ENCODE measurements around the gene DNAJA1.
"Not testable (repeated sequence)": the region's sequence is repeated elsewhere in the genome, so short reads cannot be mapped to it uniquely, and the experiment has no call there.

Gene DNAJA1

DNA sequence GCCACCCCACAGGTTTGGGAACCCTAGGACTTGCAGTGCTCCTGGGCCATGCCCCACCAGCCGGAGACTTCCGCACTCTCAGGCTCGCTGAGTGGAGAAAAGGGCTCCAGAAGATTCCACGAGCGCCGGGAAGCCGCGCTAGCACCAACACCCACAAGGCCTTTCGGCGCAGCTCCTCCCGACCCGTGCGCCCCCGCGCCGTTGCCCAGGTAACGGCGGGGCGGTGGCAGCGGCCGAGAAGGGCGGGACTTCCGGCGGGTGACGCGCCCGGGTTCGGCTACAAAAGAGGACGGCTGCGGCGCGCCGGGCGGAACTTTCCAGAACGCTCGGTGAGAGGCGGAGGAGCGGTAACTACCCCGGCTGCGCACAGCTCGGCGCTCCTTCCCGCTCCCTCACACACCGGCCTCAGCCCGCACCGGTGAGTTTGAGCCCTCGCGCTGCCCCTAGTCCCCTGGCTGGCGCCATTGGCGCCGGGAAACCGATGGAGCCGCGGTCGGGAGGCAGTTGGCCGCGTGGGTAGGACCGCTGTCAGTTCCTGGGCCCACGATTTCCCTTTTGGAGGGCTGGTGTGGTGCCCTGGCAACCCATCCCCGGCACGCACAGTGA, at the start of gene DNAJA1:
Gene DNAJA1, plus strand, starts transcription at position 308 of the 606 bp plus-strand sequence. CDS start 1,212 bp downstream, outside the sequence.
- DNase-seq (ENCODE audit: low read depth in 2 of 2, low spot score in 1 of 2) = peak; percentile 90 to 91

DNA sequence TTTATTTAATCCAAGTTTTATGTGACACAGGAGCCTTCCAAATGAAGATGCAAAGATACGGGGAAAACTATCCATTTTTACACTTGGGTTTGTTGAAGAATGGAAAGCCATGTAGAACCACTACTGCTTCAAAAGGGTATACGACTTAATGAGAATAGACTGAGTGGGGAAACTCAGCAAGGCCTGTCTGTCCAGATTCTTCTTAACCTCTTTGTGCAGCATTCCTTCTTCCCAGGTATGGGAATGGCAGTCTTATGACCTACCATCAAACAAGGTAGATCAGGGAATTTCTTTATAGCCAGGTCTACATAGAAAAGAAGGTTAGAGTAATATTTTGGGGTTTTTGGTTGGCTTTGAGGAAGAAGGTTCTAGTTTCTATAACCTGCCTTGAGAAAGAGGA, 47.0 kb upstream of the DNAJA1 start:
- DNase-seq (ENCODE audit: low read depth in 2 of 2, low spot score in 1 of 2) = no peak

DNA sequence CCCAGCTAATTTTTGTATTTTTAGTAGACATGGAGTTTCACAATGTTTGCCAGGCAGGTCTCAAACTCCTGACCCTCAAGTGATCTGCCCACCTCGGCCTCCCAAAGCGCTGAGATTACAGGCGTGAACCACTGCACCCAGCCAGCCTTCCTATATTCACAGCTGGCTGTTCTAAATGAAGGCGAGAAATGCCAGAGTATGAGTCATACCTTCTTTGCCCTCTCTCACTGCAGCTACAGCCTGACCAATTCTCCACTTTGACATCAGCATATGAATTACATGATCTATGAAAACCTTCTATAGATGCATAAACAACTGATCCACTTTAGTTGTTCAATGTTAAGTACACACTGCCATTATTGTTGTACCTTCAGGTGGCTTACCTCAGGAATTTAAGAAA, 38.1 kb upstream of the DNAJA1 start:
- DNase-seq (ENCODE audit: low read depth in 2 of 2, low spot score in 1 of 2) = no peak

DNA sequence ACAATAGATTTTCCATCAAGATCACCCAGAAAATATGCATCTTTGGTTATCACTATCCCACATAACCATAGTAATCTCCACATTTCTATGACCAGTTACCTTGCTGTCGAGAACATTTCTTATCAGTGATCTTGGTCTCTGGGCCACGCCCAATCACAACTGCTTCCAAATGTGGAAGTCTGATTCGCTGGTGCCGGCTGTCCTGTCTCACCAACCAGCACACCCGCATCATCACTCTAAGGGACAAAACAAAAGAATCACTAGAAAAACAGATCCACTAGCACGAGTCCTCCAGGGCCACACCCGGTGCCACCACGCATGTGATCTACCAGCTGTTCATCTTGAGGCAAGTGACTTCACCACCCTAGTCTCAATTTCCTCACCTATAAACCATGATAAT, 35.4 kb upstream of the DNAJA1 start:
- no peak for DNase-seq (ENCODE audit: low read depth in 2 of 2, low spot score in 1 of 2)

DNA sequence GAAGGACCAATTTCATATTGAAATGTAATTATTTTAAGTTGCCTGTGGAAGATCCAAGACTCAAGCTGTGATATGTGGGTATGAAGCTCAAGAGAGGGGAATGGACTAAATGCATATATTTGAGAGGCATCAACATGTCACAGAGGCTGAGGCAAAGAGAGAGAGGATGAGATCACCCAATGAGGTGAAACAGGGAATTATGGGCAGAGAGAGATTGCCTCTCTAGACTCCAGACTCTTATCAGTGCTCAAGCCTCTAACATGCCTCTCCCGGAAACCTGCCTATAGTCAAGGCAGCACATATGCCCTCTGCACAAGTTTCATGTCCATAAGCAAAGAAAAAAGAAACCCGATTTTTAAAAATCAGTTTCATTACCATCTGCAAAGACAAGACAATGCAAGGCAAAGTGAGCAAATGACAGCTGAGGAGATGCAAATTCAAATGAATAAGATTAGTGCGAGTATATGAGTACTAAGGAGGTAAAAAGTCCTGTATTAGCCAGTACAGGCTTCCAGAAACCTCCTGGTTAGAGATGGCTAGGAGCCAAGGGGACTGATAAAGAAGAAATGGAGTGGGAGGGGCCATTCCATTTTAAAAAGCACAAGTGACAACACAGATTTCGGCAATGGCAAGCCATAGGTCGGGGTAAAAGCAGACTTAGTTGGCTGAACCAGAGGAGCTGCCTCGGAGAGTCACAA, 33.0 kb upstream of the DNAJA1 start:
- DNase-seq (ENCODE audit: low read depth in 2 of 2, low spot score in 1 of 2) = no peak

DNA sequence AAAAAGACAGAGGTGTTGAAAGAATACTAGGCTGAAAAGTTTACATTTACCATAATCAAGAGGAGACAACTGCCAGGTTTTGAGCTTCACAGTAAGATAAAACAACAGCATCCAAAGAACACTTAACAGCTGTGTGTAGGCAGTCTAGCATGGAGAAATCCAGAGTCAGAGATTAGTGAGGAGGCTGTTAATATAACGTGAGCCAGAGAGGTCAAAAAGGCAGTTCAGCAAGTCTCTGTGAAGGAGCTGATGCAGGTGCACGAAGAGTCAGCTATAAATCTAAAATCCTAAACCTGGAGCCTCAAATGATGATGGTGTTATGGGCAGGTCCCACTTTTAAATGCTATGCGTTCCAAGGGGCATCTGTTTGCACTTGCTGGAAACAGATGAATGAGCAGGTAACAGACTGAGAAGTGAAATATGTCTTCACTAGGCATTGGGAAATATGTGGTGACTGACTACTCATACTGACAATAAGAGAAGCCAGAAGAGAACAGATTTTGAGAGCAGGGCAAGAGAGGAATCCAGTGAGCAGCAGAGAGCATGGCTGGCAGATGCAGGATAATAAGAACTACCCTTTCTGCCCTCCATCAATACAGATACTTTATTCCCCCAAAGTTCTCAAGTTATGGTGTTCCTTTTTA, 32.4 kb upstream of the DNAJA1 start:
- DNase-seq (ENCODE audit: low read depth in 2 of 2, low spot score in 1 of 2) = no peak

DNA sequence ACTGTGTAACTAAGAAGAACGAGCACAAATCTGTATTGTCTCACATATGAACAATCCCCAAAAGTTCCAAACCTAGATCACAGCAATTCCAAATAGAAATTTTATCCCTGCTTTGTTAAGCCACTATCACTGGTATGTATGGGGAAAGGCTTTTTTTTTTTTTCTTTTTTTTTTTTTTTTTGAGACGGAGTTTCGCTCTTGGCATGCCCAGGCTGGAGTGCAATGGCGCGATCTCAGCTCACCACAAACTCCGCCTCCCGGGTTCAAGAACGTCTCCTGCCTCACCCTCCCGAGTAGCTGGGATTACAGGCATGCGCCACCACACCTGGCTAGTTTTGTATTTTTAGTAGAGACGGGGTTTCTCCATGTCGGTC, 24.4 kb upstream of the DNAJA1 start:
- DNase-seq (ENCODE audit: low read depth in 2 of 2, low spot score in 1 of 2) = not testable (repeated sequence)

DNA sequence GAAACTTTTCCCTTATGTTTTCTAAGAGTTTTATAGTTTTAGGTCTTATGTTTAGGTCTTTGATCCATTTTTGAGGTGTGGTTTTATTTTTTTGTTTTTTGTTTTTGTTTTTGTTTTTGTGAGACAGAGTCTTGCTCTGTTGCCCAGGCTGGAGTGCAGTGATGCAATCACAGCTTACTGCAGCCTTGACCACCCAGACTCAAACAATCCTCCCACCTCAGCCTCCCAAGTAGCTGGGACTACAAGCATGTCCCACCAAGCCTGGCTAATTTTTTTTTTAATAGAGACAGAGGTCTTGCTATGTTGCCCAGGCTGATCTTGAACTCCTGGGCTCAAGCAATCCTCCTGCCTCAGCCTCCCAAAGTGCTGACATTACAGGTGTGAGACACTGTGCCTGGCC, 19.7 kb upstream of the DNAJA1 start:
- not testable (repeated sequence) for DNase-seq (ENCODE audit: low read depth in 2 of 2, low spot score in 1 of 2)

DNA sequence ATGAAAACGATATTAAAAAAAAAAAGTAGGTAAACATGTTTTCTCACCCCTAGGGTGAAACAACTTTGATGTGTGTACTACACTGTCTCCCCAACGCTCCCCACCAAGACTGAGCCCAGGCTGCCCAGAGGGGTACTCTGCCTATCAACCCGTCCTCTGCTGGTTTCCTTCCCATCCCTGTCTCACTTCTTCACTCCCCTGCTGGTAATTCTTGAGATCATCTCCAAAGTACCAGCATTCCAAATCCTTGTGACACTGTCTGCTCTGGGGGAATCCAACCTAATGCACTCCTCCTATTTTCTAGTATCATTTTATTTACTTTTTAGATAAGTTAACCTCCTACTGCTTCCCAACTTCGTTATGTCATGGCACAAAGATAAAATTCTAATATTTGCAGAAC, 17.3 kb upstream of the DNAJA1 start:
- no peak for DNase-seq (ENCODE audit: low read depth in 2 of 2, low spot score in 1 of 2)

DNA sequence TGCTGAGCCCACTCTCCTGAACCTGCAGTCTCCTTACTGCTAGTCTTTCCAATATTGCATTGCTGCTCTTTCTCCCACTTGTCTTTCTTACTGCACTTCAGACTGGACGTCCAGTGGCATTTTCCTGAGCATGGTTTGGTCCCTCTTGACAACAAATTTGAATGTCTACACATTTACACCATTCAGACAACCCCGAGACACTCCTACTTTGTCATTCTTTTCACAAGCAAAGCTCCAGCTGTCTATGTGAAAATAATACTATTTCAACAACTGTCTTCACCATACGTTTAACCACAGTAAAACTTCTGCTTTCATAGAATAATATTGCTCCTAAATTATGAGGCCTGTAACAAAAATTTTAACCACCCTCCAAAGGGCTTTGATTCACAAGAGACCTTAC, 13.2 kb upstream of the DNAJA1 start:
- DNase-seq (ENCODE audit: low read depth in 2 of 2, low spot score in 1 of 2) = no peak

DNA sequence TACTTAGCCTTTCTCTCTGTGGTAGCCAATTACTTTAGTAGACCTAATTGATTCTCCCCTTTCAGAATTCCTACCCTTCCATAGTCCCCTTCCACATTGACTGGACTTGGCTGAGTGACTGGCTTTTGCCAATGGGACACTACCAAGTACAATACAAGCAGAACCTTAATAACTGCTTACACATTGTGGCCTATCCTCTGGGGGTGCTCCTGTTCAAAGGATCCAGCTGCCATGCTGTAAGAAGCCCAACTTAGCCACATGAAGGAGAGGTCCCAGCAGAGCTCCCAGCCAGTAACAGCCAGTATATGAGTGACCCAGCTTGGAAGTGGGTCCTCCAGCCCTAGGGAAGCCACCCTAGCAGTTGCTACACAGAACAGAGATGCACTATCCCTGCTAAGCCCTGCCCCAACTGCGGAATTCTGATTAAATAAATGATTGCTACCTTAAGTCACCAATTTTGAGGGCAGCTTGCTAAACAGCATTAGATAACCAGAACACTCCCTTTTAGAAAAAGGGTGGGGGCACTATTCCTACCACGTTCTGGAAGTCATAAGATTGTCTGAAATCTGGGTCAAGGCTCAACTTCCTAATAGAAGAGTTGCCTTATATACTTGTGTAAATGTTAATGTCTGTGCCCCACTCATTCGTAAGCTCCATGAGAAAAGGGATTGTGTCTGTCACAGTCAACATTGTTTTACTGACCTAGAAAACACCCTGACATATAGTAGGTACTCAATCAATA, 12.6 kb upstream of the DNAJA1 start:
- DNase-seq (ENCODE audit: low read depth in 2 of 2, low spot score in 1 of 2) = no peak

DNA sequence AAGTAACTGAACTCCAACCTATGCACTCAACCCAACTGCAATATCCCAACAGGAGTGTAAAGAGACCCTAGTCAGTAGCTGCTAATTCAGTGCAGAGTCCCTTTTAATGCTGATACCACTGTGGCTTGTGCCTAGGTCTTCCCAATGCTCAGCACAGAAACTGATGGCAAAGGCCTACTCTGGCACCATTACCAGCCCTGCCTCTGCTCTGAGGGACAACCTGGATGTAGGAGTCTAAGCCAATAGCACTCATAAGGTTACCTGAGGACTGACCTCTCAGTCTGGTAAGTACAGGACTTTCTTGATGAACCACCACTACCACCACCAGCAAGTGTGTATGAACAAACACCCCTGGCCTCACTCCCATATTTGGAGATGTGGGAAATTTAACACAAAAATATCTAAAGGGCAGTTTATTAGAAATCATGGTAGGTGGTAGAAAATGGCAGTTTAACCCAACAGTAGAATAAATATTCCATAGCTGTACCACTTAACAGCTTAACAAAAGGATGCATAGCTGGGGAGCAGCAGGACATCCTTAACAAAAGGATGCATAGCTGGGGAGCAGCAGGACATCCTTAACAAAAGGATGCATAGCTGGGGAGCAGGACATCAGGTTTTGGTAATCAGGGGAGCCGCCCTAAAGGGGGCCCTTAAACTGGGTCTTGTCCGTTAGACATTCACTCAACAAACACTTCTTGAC, 11.0 kb upstream of the DNAJA1 start:
- DNase-seq (ENCODE audit: low read depth in 2 of 2, low spot score in 1 of 2) = no peak

DNA sequence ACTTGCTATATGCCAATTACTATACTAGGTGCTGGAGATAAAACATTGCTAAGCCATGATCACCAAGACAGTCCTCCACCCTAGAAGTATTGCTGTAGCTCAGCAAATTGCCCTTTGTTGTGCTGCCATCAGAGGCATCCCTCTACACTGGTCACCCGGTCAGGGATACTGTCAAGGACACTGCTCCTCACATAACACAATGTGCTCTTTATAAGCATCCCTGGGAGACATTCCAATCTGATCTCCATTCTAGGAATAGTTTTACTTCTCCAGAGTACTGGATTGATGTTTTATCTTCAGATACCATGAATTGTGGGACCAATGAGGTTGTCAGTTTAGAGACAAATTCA, 10.4 kb upstream of the DNAJA1 start:
- DNase-seq (ENCODE audit: low read depth in 2 of 2, low spot score in 1 of 2) = no peak

DNA sequence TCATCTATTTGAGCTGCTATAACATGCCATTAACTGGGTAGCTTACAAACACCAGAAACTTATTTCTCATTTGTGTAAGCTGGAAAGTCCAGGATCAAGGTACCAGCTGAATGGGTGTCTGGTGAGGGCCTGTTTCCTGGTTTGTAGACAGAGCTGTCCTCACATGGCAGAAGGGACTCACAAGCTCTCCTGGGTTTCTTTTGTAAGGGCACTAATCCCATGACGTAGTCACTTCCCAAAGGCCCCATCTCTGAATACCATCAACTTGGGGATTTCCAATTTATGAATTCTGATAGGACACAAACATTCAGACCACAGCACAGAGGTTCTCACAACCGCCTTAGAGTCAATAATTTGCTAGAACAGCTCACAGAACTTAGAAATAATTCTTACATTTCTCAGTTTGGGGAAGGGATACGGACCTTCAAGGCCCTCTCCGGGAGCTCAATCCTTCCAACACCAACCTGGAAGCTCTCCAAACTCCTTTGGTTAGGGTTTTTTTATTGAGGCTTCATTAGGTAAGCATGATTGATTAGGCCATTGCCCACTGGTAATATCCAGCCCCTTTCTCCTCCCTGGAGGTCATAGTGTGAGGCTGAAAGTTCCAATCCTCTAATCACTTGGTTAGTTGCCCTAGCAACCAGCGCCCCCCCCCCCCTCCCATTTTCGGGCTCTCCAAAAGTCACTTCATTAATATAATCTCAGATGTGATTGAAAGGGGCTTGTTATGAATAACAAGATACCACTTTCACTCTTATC, 7.6 kb upstream of the DNAJA1 start:
- no peak for DNase-seq (ENCODE audit: low read depth in 2 of 2, low spot score in 1 of 2)

DNA sequence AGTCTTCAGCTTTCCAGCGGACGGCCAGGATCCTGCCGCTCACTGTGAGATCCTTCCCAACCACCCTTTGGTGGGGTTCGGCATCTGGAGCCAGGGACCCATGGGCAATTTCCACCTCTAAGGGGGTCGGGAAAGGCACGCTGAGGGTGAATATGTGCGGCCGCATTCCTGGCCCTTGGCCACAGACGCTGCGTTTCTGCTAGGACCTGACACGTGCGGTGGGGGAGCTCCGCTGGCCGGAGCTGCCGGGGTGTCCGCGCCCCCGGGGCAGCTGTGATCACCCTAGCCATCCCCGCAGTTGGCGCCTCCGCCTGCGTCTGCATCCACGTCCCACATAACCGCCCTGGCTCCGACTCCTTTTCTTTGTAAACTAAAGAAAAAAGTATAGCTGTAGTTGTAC, 5.3 kb upstream of the DNAJA1 start:
- no peak for DNase-seq (ENCODE audit: low read depth in 2 of 2, low spot score in 1 of 2)

DNA sequence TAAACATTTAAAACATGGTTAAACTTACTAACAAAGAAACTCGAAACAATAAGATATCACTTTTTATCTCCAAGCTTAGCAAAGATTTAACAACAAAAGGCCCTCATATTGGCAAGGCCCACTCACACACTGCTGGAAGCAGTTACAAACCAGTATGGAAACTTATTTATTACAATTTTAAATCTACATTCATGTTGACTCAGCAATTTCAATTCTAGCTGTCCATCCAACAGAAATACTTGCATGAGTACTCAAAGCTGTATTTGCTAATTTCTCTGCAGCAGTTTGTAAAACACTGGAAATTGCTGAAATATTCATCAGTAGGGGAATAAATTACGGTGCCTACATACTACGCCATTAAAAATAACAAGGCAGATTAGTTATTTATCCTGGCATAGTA, 2.8 kb upstream of the DNAJA1 start:
- DNase-seq (ENCODE audit: low read depth in 2 of 2, low spot score in 1 of 2) = no peak

DNA sequence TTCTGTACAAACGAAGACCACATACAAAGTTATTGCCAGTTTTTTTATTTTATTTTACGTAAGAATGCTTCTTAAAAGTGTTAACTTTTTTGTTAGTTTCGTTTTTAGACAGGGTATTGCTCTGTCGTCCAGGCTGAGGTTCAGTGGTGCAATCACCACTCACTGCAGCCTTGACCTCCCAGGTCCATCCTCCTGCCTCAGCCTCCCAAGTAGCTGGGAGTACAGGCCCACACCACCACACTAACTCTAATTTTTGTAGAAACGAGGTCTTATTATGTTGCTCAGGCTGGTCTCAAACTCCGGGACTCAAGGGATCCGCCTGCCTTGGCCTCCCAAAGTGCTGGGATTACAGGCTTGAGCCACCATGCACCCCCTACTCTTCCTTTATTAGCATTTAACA, 2.3 kb upstream of the DNAJA1 start:
- DNase-seq (ENCODE audit: low read depth in 2 of 2, low spot score in 1 of 2) = no peak

DNA sequence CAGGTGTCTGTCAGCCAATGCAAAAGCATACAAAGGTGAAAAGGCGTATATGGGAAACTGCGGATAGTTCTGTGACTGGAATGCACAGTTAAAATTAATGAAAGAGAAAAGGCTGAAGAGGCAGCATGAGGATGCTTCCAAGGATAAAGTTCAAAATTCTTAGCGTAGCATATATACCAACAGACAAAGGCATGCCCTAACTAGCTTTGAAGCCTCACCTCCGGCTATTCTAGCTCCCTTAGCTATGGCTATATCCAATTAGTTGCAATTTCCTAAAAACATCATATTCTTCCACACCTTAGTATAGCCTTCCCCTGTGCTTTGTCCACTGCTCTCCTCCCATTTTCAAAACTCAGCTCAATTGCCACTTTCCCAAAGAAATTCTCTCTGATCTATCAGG, 1.4 kb upstream of the DNAJA1 start:
- no peak for DNase-seq (ENCODE audit: low read depth in 2 of 2, low spot score in 1 of 2)

DNA sequence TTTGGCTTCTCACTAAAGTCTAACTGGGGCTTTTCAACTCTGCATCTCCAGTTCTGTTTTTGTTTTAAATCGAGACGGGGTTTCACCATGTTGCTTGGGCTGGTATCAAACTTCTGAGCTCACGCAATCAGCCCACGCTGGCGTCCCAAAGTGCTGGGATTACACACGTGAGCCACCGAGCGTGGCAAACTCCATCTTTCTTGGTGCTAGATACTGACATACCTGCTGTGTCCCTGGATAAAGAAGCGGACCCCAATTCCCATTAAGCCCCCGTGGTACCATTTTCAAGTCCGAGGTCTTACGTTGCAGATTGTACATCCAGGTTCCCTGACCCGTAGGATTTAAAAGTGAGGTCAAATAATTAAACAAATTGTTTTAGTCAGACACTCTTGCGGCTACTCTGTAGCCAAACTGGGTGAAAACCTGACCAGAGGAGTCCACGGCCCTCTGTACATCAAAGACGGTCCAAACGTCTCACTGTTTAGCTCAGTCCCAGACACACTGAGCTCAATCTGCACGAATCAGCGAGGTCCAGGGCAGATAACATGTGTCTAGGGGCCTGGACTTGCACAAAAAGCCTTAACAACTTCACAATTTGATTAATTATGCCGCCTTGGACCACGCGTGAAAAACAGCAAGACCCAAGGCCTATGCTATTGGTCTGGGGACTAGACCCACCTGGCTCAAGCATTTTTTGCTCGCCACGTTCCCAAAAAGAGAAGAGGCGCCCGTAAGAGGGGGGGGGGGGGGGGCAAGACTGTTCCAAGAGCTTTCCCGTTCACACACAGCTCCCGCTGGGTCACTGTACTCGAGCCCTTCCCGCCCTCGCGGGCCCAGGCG, 727 bp upstream of the DNAJA1 start:
- no peak for DNase-seq (ENCODE audit: low read depth in 2 of 2, low spot score in 1 of 2)
